ENCODE data around the gene PDE3B. TPM values are rescaled to one million over a fixed set of nuclear protein-coding genes. Genes with fewer than 3 reads are reported as not detected.
"Not testable (repeated sequence)": the region's sequence is repeated elsewhere in the genome, so short reads cannot be mapped to it uniquely, and the experiment has no call there.

Gene PDE3B
- polyA plus RNA-seq, 1 experiment: 0.10 TPM

DNA sequence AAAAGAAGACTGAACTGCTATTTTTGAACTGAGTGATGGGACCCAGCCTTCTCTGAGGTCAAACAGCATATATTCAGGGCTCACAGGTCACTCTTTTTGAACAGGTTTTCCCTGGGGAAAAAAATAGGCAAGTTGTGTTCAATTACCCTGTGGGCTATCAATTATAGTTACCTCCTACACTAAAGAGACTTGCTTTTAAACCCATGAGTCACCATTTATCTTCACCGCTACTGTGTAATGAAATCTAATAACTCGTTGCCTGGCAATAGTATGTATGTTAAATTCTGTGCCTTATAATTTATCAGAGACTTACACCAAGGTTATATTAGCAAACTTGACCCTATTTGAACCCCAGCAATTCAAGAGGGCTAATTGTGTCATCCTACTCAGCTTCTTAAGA, 149.9 kb downstream of the PDE3B start:
- POLR2A ChIA-PET: no interaction called here
- DNase-seq (ENCODE audit: low read depth, low spot score): no peak
- Histone ChIP-seq H3K4me3 (ENCODE audit: low read depth, low read length) (no peak overlapping the region), H3K27me3 (ENCODE audit: control insufficient read depth, insufficient read depth, low read length) (no peaks in the 10 kb centered on the region), H3K9me3 (ENCODE audit: control insufficient read depth, insufficient read depth, low read length) (no peaks in the 10 kb centered on the region), H3K27ac (ENCODE audit: low read depth, low read length) (no peak overlapping the region)
- TF ChIP-seq, protein P1, sequence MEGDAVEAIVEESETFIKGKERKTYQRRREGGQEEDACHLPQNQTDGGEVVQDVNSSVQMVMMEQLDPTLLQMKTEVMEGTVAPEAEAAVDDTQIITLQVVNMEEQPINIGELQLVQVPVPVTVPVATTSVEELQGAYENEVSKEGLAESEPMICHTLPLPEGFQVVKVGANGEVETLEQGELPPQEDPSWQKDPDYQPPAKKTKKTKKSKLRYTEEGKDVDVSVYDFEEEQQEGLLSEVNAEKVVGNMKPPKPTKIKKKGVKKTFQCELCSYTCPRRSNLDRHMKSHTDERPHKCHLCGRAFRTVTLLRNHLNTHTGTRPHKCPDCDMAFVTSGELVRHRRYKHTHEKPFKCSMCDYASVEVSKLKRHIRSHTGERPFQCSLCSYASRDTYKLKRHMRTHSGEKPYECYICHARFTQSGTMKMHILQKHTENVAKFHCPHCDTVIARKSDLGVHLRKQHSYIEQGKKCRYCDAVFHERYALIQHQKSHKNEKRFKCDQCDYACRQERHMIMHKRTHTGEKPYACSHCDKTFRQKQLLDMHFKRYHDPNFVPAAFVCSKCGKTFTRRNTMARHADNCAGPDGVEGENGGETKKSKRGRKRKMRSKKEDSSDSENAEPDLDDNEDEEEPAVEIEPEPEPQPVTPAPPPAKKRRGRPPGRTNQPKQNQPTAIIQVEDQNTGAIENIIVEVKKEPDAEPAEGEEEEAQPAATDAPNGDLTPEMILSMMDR (IDR thresholded peaks at IDR 0.05; ENCODE audit: low read depth, low read length): no peak
- CTCF ChIA-PET: no interaction called here

DNA sequence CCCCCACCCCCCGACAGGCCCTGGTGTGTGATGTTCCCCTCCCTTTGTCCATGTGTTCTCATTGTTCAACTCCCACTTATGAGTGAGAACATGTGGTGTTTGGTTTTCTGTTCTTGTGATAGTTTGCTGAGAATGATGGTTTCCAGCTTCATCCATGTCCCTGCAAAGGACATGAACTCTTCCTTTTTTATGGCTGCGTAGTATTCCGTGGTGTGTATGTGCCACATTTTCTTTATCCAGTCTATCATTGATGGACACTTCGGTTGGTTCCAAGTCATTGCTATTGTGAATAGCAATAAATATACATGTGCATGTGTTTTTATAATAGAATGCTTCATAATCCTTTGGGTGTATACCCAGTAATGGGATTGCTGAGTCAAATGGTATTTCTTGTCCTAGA, 152.4 kb downstream of the PDE3B start:
- POLR2A ChIA-PET; H3K27ac ChIP-seq (ENCODE audit: low read depth, low read length); CTCF ChIA-PET: not testable (repeated sequence)

DNA sequence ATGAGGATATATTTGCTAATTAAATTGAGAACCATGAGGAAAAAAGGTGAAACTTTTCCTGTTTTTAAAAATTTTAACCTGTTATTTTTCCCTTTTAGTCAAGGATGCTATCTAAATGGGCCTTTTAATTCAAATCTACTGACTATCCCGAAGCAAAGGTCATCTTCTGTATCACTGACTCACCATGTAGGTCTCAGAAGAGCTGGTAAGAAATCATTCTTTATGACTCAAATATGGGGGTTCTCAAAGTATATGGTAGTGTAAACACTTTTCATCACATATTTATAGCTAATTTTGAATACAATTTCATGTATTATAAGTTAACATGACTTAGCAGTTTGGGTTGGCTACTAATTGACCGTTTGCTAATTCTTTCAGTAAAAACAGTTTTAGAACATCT, 160.2 kb downstream of the PDE3B start:
- no peaks in the 10 kb centered on the region for H3K9me3 ChIP-seq (ENCODE audit: control insufficient read depth, insufficient read depth, low read length)
- H3K4me3 ChIP-seq (ENCODE audit: low read depth, low read length): no peak overlapping the region
- no peak overlapping the region for H3K27ac ChIP-seq (ENCODE audit: low read depth, low read length)
- DNase-seq (ENCODE audit: low read depth, low spot score): no peak
- ChIA-PET CTCF (interaction anchor here (0.9 kb wide), 1 partner anchor 104 kb away, joined by 3 read pairs; no protein-coding TSS in a partner anchor), POLR2A (no interaction called here)
- TF ChIP-seq, protein P1 (IDR thresholded peaks at IDR 0.05; ENCODE audit: low read depth, low read length): no peak
- H3K27me3 ChIP-seq (ENCODE audit: control insufficient read depth, insufficient read depth, low read length): no peaks in the 10 kb centered on the region

More for the DNA sequence above, 152.4 kb downstream of the PDE3B start:
- not testable (repeated sequence) for H3K4me3 ChIP-seq (ENCODE audit: low read depth, low read length); H3K27me3 ChIP-seq (ENCODE audit: control insufficient read depth, insufficient read depth, low read length); H3K9me3 ChIP-seq (ENCODE audit: control insufficient read depth, insufficient read depth, low read length); DNase-seq (ENCODE audit: low read depth, low spot score)

DNA sequence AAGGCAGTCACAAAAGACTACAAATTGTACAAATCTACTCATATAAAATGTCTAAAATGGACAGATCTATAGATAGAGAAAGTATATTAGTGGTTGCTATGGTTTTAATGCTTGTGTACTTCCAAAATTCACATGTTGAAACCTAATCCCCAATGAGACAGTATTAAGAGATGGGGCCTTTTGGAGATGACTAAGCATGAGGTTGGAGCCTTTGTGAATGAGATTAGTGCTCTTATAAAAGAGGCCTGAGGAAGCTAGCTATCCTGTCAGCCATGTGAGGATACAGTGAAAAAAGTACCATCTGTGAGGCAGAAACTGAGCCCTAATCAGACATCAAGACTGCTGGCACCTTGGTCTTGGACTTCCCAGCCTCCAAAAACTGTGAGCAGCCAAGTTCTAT, 165.9 kb downstream of the PDE3B start:
- DNase-seq (ENCODE audit: low read depth, low spot score): no peak
- ChIA-PET CTCF (no interaction called here), POLR2A (no interaction called here)
- no peak overlapping the region for H3K4me3 ChIP-seq (ENCODE audit: low read depth, low read length)
- H3K9me3 ChIP-seq (ENCODE audit: control insufficient read depth, insufficient read depth, low read length): no peaks in the 10 kb centered on the region
- H3K27me3 ChIP-seq (ENCODE audit: control insufficient read depth, insufficient read depth, low read length): no peaks in the 10 kb centered on the region
- TF ChIP-seq, protein P1 (IDR thresholded peaks at IDR 0.05; ENCODE audit: low read depth, low read length): no peak
- no peak overlapping the region for H3K27ac ChIP-seq (ENCODE audit: low read depth, low read length)

DNA sequence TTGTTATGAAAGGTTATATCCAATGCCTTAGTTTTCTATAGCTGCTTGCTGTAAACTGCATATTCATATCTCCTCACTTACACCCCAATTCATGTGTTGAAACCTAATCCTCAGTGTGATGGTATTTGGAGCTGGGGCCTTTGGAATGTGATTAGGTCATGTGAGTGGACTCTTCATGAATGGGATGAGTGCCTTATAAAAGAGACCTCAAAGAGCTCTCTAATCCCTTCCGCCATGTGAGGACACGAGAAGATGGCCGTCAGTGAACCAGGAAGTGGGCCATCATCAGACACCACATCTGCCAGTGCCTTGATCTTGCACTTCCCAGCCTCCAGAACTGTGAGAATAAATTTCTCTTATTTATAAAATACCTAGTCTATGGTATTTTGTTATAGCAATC, 169.2 kb downstream of the PDE3B start:
- Histone ChIP-seq H3K9me3 (ENCODE audit: control insufficient read depth, insufficient read depth, low read length) (no peaks in the 10 kb centered on the region), H3K27ac (ENCODE audit: low read depth, low read length) (no peak overlapping the region), H3K27me3 (ENCODE audit: control insufficient read depth, insufficient read depth, low read length) (no peaks in the 10 kb centered on the region), H3K4me3 (ENCODE audit: low read depth, low read length) (no peak overlapping the region)
- DNase-seq (ENCODE audit: low read depth, low spot score): no peak
- ChIA-PET CTCF (interaction anchor here (1.0 kb wide), 1 partner anchor 95 kb away, joined by 3 read pairs; no protein-coding TSS in a partner anchor), POLR2A (no interaction called here)
- TF ChIP-seq, protein P1 (IDR thresholded peaks at IDR 0.05; ENCODE audit: low read depth, low read length): no peak

DNA sequence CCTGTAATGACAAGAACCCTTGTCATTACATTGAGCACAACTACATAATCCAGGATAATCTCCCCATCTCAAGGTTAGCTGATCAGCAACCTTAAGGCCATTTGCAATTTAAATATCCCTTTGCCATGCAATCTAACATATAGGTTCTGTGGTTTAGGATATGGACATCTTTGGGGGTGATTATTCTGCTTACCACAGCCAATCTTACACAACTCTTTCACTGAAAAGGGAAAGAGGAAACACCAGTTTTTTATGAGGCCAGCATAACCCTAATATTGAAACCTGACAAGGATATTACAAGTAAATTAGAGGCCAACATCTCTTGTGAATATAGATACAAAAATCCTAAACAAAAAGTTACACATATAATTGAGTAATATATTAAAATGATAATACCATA, 169.9 kb downstream of the PDE3B start:
- Histone ChIP-seq H3K4me3 (ENCODE audit: low read depth, low read length) (no peak overlapping the region), H3K27ac (ENCODE audit: low read depth, low read length) (no peak overlapping the region), H3K9me3 (ENCODE audit: control insufficient read depth, insufficient read depth, low read length) (no peaks in the 10 kb centered on the region), H3K27me3 (ENCODE audit: control insufficient read depth, insufficient read depth, low read length) (no peaks in the 10 kb centered on the region)
- POLR2A ChIA-PET: no interaction called here
- CTCF ChIA-PET: no interaction called here
- TF ChIP-seq, protein P1 (IDR thresholded peaks at IDR 0.05; ENCODE audit: low read depth, low read length): no peak
- no peak for DNase-seq (ENCODE audit: low read depth, low spot score)
